Thyroid gland (tissue), 4 donors: ENCODE results near the gene IPPK. TPM values are rescaled to one million over a fixed set of nuclear protein-coding genes. Genes with fewer than 3 reads are reported as not detected.

Source experiments
- DNase-seq, 2 donors: peaks; one replicate each; pipeline ENCODE4 v3.0.0-alpha.2; 2019
- H3K27ac ChIP-seq, 3 donors: fragments of 200-600 bp; sonication (generic); 1 replicate in 2 of 3; 2 replicates in 1 of 3; pipeline ENCODE4 v1.5.1; 2016 to 2019; ENCODE audit warnings: mild to moderate bottlenecking in 1 of 3, moderate library complexity in 1 of 3
- H3K27me3 ChIP-seq: fragments of 200-600 bp; sonication (generic); one replicate; pipeline ENCODE4 v1.5.1; 2019
- H3K36me3 ChIP-seq, 2 donors: fragments of 200-600 bp; sonication (generic); one replicate each; pipeline ENCODE4 v1.5.1; 2016 to 2019
- H3K4me1 ChIP-seq, 2 donors: fragments of 200-600 bp; sonication (generic); one replicate each; pipeline ENCODE4 v1.5.1; 2017 to 2019
- H3K4me3 ChIP-seq, 3 donors: fragments of 200-600 bp; sonication (generic); replicated peaks in 1 of 3; 1 replicate in 2 of 3; 2 replicates in 1 of 3; pipeline ENCODE4 v1.5.1; 2016; ENCODE audit warnings: mild to moderate bottlenecking in 1 of 3
- H3K9me3 ChIP-seq: fragments of 200-600 bp; sonication (generic); one replicate; pipeline ENCODE4 v1.5.1; 2017
- CTCF ChIP-seq, 6 experiments: fragments of 200-600 bp in 3 of 6; fragments of 450-650 bp in 3 of 6; sonication (generic) in 3 of 6; IDR thresholded peaks; one replicate each; pipeline ENCODE4 v1.5.1; 2016 to 2019; ENCODE audit warnings: antibody characterized with exemption in 6 of 6, mild to moderate bottlenecking in 2 of 6, inconsistent platforms in 1 of 6, moderate library complexity in 1 of 6
- POLR2A ChIP-seq, 2 donors: fragments of 450-650 bp; IDR thresholded peaks; one replicate each; pipeline ENCODE4 v1.6.1; 2017; ENCODE audit warnings: antibody characterized with exemption in 2 of 2, mild to moderate bottlenecking in 2 of 2, moderate library complexity in 1 of 2
- WGBS, 2 donors: methylation state at CpG; one replicate each; pipeline ENCODE4 v1.1.5; 2017; 5-methylcytosine and 5-hydroxymethylcytosine counted together
- intact Hi-C: fragments of 100-400 bp; cut with DNase I; formaldehyde crosslinking; loops from one replicate; pipeline ENCODE4 v1.15.1; 2023
- total RNA-seq, 4 donors: library from RNA; depleted of rRNA; stranded (reverse); fragments of >200 nt; gene quantifications; one replicate each; pipeline ENCODE4 v1.2.3, GENCODE V29; 2016

Gene IPPK
- total RNA-seq, 4 donors from 2014 or later = 6.3 to 12.2 (median 10.2) TPM

- peaks cover 0 to 4% of the 10 kb centered on the region in 2 donors for H3K4me1 ChIP-seq
- intact Hi-C loops = no loop called here
- 92 to 93% methylated on average over 5 to 24 of the region's 24 CpGs for WGBS, 2 donors
Observed at GRCh38 chr9:92619601-92620300, 50.2 kb downstream of the IPPK start.

GRCh38 chr9:92618633-92619225, 51.2 kb downstream of the IPPK start:
- Histone ChIP-seq H3K4me3 (no peak overlapping the region), H3K36me3 (peaks cover 0 to 10% of the 10 kb centered on the region in 2 donors), H3K27ac (no peak overlapping the region), H3K27me3 (no peaks in the 10 kb centered on the region), H3K9me3 (no peaks in the 10 kb centered on the region), H3K4me1 (peaks cover 0 to 4% of the 10 kb centered on the region in 2 donors)
- TF ChIP-seq CTCF (IDR thresholded peaks at IDR 0.05) (no peak), POLR2A (IDR thresholded peaks at IDR 0.05) (no peak)
- intact Hi-C loops = no loop called here
- DNase-seq = no peak
- 88 to 89% methylated on average over 10 of the region's 10 CpGs for WGBS, 2 donors

More at GRCh38 chr9:92619601-92620300, 50.2 kb downstream of the IPPK start:
- Histone ChIP-seq H3K27ac (no peak overlapping the region), H3K27me3 (no peaks in the 10 kb centered on the region), H3K36me3 (peaks cover 0 to 10% of the 10 kb centered on the region in 2 donors), H3K4me3 (no peak overlapping the region), H3K9me3 (no peaks in the 10 kb centered on the region)
- no peak for DNase-seq
- TF ChIP-seq CTCF (IDR thresholded peaks at IDR 0.05) (no peak), POLR2A (IDR thresholded peaks at IDR 0.05) (no peak)

- Histone ChIP-seq H3K36me3 (peaks cover 0 to 10% of the 10 kb centered on the region in 2 donors), H3K27ac (no peak overlapping the region), H3K4me3 (no peak overlapping the region), H3K9me3 (no peaks in the 10 kb centered on the region), H3K27me3 (no peaks in the 10 kb centered on the region), H3K4me1 (peaks cover 0 to 4% of the 10 kb centered on the region in 2 donors)
- no peak for TF ChIP-seq CTCF (IDR thresholded peaks at IDR 0.05)
- no peak for TF ChIP-seq POLR2A (IDR thresholded peaks at IDR 0.05)
- intact Hi-C loops = no loop called here
- no peak for DNase-seq
- 76 to 86% methylated on average over 11 of the region's 11 CpGs for WGBS, 2 donors
Observed at GRCh38 chr9:92617951-92618510, 51.9 kb downstream of the IPPK start.

GRCh38 chr9:92617195-92617813, 52.6 kb downstream of the IPPK start:
- intact Hi-C loops = no loop called here
- peaks cover 0 to 10% of the 10 kb centered on the region in 2 donors for H3K36me3 ChIP-seq
- 89 to 90% methylated on average over 8 to 11 of the region's 11 CpGs for WGBS, 2 donors
- H3K9me3 ChIP-seq = no peaks in the 10 kb centered on the region
- peaks cover 2 to 4% of the 10 kb centered on the region in 2 donors for H3K4me1 ChIP-seq
- DNase-seq = no peak
- TF ChIP-seq CTCF (IDR thresholded peaks at IDR 0.05) (no peak), POLR2A (IDR thresholded peaks at IDR 0.05) (no peak)
- H3K27me3 ChIP-seq = no peaks in the 10 kb centered on the region
- no peak overlapping the region for H3K4me3 ChIP-seq
- H3K27ac ChIP-seq = no peak overlapping the region
